ENCODE results near the gene JOSD2. TPM values are rescaled to one million over a fixed set of nuclear protein-coding genes. Genes with fewer than 3 reads are reported as not detected.

JOSD2 gene
- total and polyA plus RNA-seq, 2 of the 4 experiments (the other 2 are of a cell fraction): 12.2 to 54.1 TPM

DNA sequence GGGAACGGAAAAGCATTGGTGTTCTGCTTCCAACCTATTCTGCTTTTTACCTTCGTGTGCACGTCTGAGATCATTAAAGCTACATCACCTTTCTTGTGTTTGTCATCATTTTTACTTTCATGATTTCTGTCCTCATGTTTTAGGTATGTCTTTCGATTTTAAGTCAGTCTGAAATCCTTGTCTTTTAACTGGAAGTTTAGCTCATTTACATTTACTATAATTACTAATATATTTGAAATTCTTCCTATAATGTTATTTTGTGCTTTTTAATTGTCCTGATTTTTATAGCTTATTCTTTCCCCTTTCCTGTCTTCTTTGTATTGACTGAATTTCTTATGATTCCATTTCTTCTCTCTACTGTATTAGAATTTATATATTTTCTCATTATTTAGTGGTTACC lies 22.0 kb upstream of the JOSD2 start:
- Histone ChIP-seq H2BK5ac (ENCODE audit: low read depth, low read length, poor library complexity, severe bottlenecking) (no peak overlapping the region), H3K4me1 (ENCODE audit: control insufficient read depth, insufficient read depth, low read length) (no peaks in the 10 kb centered on the region), H2BK120ac (ENCODE audit: low read depth, low read length) (no peak overlapping the region), H3K18ac (ENCODE audit: low read depth, low read length) (no peak overlapping the region), H3K23ac (ENCODE audit: low read depth, low read length) (no peak overlapping the region), H2AK5ac (ENCODE audit: low read depth, low read length) (no peak overlapping the region), H2AFZ (replicated peaks; ENCODE audit: low read length, poor library complexity) (no peak overlapping the region), H3K4me2 (ENCODE audit: low read depth, low read length) (no peak overlapping the region), H3K9me3 (ENCODE audit: control insufficient read depth, insufficient read depth, low read length) (peaks cover 11% of the 10 kb centered on the region), H2BK15ac (ENCODE audit: low read depth, low read length) (no peak overlapping the region), H4K8ac (ENCODE audit: low read depth in 2 of 2, low read length in 2 of 2) (no peak overlapping the region), H3K14ac (replicated peaks; ENCODE audit: low read depth, low read length) (no peak overlapping the region), H2BK20ac (ENCODE audit: low read depth, low read length) (no peak overlapping the region), H3K27ac (ENCODE audit: insufficient read depth, low read length) (no peak overlapping the region), H4K91ac (ENCODE audit: insufficient read depth, low read depth, low read length) (no peak overlapping the region), H3K56ac (ENCODE audit: extremely low read depth, insufficient read depth, low read length) (no peak overlapping the region), H4K20me1 (ENCODE audit: insufficient read depth, low read length) (no peaks in the 10 kb centered on the region), H3K4me3 (ENCODE audit: insufficient read depth, low read depth, low read length) (no peak overlapping the region), H3K9ac (ENCODE audit: low read depth, low read length) (no peak overlapping the region), H3K36me3 (ENCODE audit: control insufficient read depth, insufficient read depth, low read length) (no peaks in the 10 kb centered on the region), H4K5ac (ENCODE audit: low read depth, low read length) (no peak overlapping the region), H2AK9ac (replicated peaks; ENCODE audit: low read depth, low read length, poor library complexity) (no peak overlapping the region), H3K79me1 (ENCODE audit: low read depth in 1 of 2, low read length in 2 of 2) (no peaks in the 10 kb centered on the region), H3K4ac (ENCODE audit: low read depth, low read length) (no peak overlapping the region), H3K9me1 (ENCODE audit: insufficient read depth, low read length) (no peaks in the 10 kb centered on the region), H3K27me3 (ENCODE audit: control insufficient read depth, insufficient read depth, low read length) (0 out of 2 replicates have a peak, but pooled peaks cover 2% of the 10 kb centered on the region)
- WGBS, 2 experiments (ENCODE audit: extremely low coverage in 2 of 2, insufficient read length in 1 of 2): 67% methylated on average over 1 of the region's 4 CpGs; no CpG with 5 or more reads in 1 of the 2 experiments
- TF ChIP-seq MAFK (IDR thresholded peaks at IDR 0.05; ENCODE audit: low read depth, low read length) (no peak), RCOR1 (IDR thresholded peaks at IDR 0.05; ENCODE audit: insufficient replicate concordance, low read length) (no peak), RFX5 (IDR thresholded peaks at IDR 0.05; ENCODE audit: low read depth, low read length) (no peak), MAZ (IDR thresholded peaks at IDR 0.05; ENCODE audit: borderline replicate concordance, low read depth, low read length) (no peak), SMC3 (IDR thresholded peaks at IDR 0.05; ENCODE audit: low read depth, low read length) (no peak), USF2 (IDR thresholded peaks at IDR 0.05; ENCODE audit: low read depth, low read length) (no peak), POLR2A (IDR thresholded peaks at IDR 0.05; ENCODE audit: low read depth, low read length) (no peak), CEBPB (IDR thresholded peaks at IDR 0.05; ENCODE audit: low read depth, low read length) (no peak), BHLHE40 (IDR thresholded peaks at IDR 0.05; ENCODE audit: low read depth, low read length) (no peak), NFE2L2 (IDR thresholded peaks at IDR 0.05; ENCODE audit: low read depth, low read length) (no peak), CHD1 (IDR thresholded peaks at IDR 0.05; ENCODE audit: low read depth, low read length) (no peak), CTCF (conservative IDR thresholded peaks at IDR 0.05; ENCODE audit: low read depth, low read length) (no peak), RAD21 (IDR thresholded peaks at IDR 0.05; ENCODE audit: low read length) (no peak)
- no TSS peak for BruUV-seq (replicated peaks)
- intact Hi-C loops (cut with micrococcal nuclease): no loop called here
- ChIA-PET CTCF (no interaction called here), POLR2A (ENCODE audit: unreplicated experiment) (no interaction called here)
- no peak for ATAC-seq (ENCODE audit: low read depth)
- dilution Hi-C loops (cut with HindIII; ENCODE audit: low sequenced_read_pairs, unreplicated experiment): no loop called here
- in situ Hi-C loops (cut with MboI; ENCODE audit: low sequenced_read_pairs): loop anchor here (10.0 kb wide), 1 partner anchor 252 kb away; no protein-coding TSS in a partner anchor
- DNase-seq: no peak

All from IMR-90 (cell line).